HG02840 (cell line): ENCODE data around the gene TLL1.

Experiments used
- ATAC-seq: cut with Tn5 transposase; IDR thresholded peaks from one replicate; pipeline ENCODE4 v1.9.1; 2021; ENCODE audit warnings: mild to moderate bottlenecking, moderate library complexity, moderate number of reproducible peaks; ENCODE audit not compliant: unreplicated experiment, low FRiP score

TLL1 gene

GRCh38 chr4:165872461-165873297 is at the start of gene TLL1:
TSS of gene TLL1 (plus strand) at chr4:165873237. CDS start at chr4:165873905, 668 bp downstream.
- no peak for ATAC-seq

- no peak for ATAC-seq
Observed at GRCh38 chr4:165826166-165826565, 46.9 kb upstream of the TLL1 start.

GRCh38 chr4:165827018-165827417 is 46.0 kb upstream of the TLL1 start:
- no peak for ATAC-seq

GRCh38 chr4:165828928-165829327 is 44.1 kb upstream of the TLL1 start:
- no peak for ATAC-seq

GRCh38 chr4:165834116-165834515 is 38.9 kb upstream of the TLL1 start:
- ATAC-seq = no peak

- ATAC-seq = no peak
Observed at GRCh38 chr4:165838575-165838974, 34.5 kb upstream of the TLL1 start.

- no peak for ATAC-seq
Observed at GRCh38 chr4:165839615-165840333, 33.3 kb upstream of the TLL1 start.

- no peak for ATAC-seq
Observed at GRCh38 chr4:165842684-165843083, 30.4 kb upstream of the TLL1 start.

- no peak for ATAC-seq
Observed at GRCh38 chr4:165844161-165844560, 28.9 kb upstream of the TLL1 start.

- no peak for ATAC-seq
Observed at GRCh38 chr4:165851256-165851655, 21.8 kb upstream of the TLL1 start.

GRCh38 chr4:165855191-165855590 is 17.8 kb upstream of the TLL1 start:
- no peak for ATAC-seq

- ATAC-seq = no peak
Observed at GRCh38 chr4:165861363-165861762, 11.7 kb upstream of the TLL1 start.

- no peak for ATAC-seq
Observed at GRCh38 chr4:165864271-165864670, 8.8 kb upstream of the TLL1 start.

GRCh38 chr4:165866019-165866650 is 6.9 kb upstream of the TLL1 start:
- ATAC-seq = no peak

GRCh38 chr4:165867961-165868360 is 5.1 kb upstream of the TLL1 start:
- no peak for ATAC-seq

- ATAC-seq = no peak
Observed at GRCh38 chr4:165873298-165874071, 448 bp downstream of the TLL1 start.

GRCh38 chr4:165874072-165874790 is 1.2 kb downstream of the TLL1 start:
- no peak for ATAC-seq

GRCh38 chr4:165874791-165875371 is 1.8 kb downstream of the TLL1 start:
- no peak for ATAC-seq

GRCh38 chr4:165875446-165875845 is 2.4 kb downstream of the TLL1 start:
- ATAC-seq = no peak

GRCh38 chr4:165877286-165877685 is 4.2 kb downstream of the TLL1 start:
- no peak for ATAC-seq
